HT-29 (cell line): ENCODE data around the gene THAP4. TPM values are rescaled to one million over a fixed set of nuclear protein-coding genes. Genes with fewer than 3 reads are reported as not detected.

Experiments used
- small RNA-seq: library from RNA; depleted of rRNA; stranded (forward); fragments of <200 nt; gene quantifications from one replicate; pipeline ENCODE3, GENCODE V24; 2014
- total RNA-seq: library from RNA; depleted of rRNA; stranded (reverse); fragments of >200 nt; shearing (Covaris generic); gene quantifications from 2 replicates; pipeline ENCODE4 v1.2.3, GENCODE V29; 2014; rRNA removed

The THAP4 gene
- total RNA-seq, 1 experiment from 2014 or later, result 115 TPM

Small RNAs within 50 kb of the gene (small RNA-seq; reads per million reads assigned to genes)
- 0.57 reads per million for gene RNA5SP122

Other genes with a start within 250 kb of the THAP4 start
- 291 and 314 TPM in 2 replicates for gene STK25, start 128.6 kb downstream of the THAP4 start, total RNA-seq
- gene BOK, start 78.4 kb downstream of the THAP4 start, total RNA-seq, result 50.4 and 54.8 TPM in 2 replicates
- 73.5 and 77.5 TPM in 2 replicates for gene ATG4B, start 535 bp upstream of the THAP4 start, total RNA-seq
- gene DTYMK, start 49.7 kb upstream of the THAP4 start, total RNA-seq, result 162 and 182 TPM in 2 replicates
- gene ING5, start 64.9 kb upstream of the THAP4 start, total RNA-seq, result 46.4 and 54.7 TPM in 2 replicates
- gene D2HGDH, start 97.5 kb upstream of the THAP4 start, total RNA-seq, result 50.3 and 53.7 TPM in 2 replicates
- not detected in 2 replicates for gene GAL3ST2, start 139.7 kb upstream of the THAP4 start, total RNA-seq
- gene NEU4, start 172.0 kb upstream of the THAP4 start, total RNA-seq, result 0.31 and 1.1 TPM in 2 replicates
- not detected in 2 replicates for gene PDCD1, start 221.7 kb upstream of the THAP4 start, total RNA-seq
- not detected in 2 replicates for gene RTP5, start 232.6 kb upstream of the THAP4 start, total RNA-seq